Cardiac fibroblast (primary cell): ENCODE data around the gene OR13A1.
"Not testable (repeated sequence)": the region's sequence is repeated elsewhere in the genome, so short reads cannot be mapped to it uniquely, and the experiment has no call there.

ENCODE experiments used
- DNase-seq, 2 donors: peaks; one replicate each; pipeline versions ENCODE4 v3.0.0 to v3.0.0-alpha.2; 2010; ENCODE audit warnings: low read depth in 2 of 2
- H3K4me3 ChIP-seq, 2 donors: replicated peaks in 1 of 2; 1 replicate in 1 of 2; 2 replicates in 1 of 2; pipeline ENCODE4 v1.5.1; 2011; ENCODE audit warnings: low read depth in 2 of 2, low read length in 2 of 2, mild to moderate bottlenecking in 2 of 2, moderate library complexity in 1 of 2
- TF ChIP-seq, protein P1 (sequence below): IDR thresholded peaks from one replicate; pipeline ENCODE4 v1.5.1; 2011; ENCODE audit warnings: low read depth, mild to moderate bottlenecking, low read length, inconsistent platforms

Gene OR13A1

GRCh38 chr10:45294681-45295080 lies 20.7 kb downstream of the OR13A1 start:
- TF ChIP-seq, protein P1, sequence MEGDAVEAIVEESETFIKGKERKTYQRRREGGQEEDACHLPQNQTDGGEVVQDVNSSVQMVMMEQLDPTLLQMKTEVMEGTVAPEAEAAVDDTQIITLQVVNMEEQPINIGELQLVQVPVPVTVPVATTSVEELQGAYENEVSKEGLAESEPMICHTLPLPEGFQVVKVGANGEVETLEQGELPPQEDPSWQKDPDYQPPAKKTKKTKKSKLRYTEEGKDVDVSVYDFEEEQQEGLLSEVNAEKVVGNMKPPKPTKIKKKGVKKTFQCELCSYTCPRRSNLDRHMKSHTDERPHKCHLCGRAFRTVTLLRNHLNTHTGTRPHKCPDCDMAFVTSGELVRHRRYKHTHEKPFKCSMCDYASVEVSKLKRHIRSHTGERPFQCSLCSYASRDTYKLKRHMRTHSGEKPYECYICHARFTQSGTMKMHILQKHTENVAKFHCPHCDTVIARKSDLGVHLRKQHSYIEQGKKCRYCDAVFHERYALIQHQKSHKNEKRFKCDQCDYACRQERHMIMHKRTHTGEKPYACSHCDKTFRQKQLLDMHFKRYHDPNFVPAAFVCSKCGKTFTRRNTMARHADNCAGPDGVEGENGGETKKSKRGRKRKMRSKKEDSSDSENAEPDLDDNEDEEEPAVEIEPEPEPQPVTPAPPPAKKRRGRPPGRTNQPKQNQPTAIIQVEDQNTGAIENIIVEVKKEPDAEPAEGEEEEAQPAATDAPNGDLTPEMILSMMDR, result no peak
- no peak overlapping the region for H3K4me3 ChIP-seq
- no peak for DNase-seq

GRCh38 chr10:45286980-45287379 lies 28.4 kb downstream of the OR13A1 start:
- no peak for DNase-seq
- TF ChIP-seq, protein P1, result no peak
- no peak overlapping the region for H3K4me3 ChIP-seq

DNA sequence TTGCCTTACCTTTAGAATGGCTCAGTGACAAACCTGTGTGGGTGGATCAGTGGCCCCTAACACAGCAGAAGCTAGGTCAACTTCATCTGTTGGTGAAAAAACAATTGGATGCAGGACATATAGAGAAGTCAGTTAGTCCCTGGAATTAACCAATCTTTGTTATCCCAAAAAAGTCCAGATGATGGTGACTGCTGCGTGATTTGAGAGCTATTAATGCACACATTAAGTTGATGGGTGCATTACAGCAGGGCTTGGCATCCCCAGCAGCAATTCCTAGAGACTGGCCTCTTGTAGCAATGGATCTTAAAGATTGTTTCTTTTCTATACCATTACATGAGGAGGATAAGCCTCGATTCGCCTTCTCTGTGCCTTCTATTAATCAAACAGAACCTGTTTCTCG lies 33.3 kb downstream of the OR13A1 start:
- H3K4me3 ChIP-seq, result no peak overlapping the region
- TF ChIP-seq, protein P1, result no peak
- DNase-seq, result no peak

DNA sequence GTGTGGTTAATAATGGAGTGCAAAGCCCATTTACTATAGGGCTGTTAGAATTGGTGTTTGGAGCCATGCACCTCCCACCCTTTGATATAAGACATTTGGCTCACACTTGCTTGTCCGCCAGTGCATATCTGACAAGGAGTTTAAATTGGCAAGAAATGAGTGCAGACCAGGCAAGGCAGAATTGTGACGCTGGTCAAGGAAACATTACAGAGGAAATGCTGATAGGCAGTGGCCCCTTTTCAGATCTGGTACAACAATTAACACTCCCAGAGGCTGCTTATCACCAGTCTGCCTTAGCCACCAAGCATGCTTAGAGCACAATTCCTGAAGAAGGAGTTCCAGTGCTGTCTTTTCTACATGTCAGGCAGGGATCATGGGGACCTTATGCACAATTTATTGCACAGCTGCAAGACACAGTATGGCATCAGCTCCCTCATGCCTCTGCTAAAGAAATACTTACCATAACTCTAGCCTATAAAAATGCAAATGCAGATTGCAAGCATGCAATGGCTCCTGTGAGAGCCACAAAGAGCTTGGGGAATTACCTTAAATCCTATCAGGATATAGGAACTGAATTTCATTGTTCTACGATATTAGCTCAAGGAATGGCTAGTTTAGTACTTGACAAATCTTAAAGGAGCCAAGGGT lies 35.2 kb downstream of the OR13A1 start:
- H3K4me3 ChIP-seq, result no peak overlapping the region
- peak in 1 of 2 donors; percentile 4 for DNase-seq
- TF ChIP-seq, protein P1, result no peak

GRCh38 chr10:45279682-45280081 lies 35.7 kb downstream of the OR13A1 start:
- no peak overlapping the region for H3K4me3 ChIP-seq
- TF ChIP-seq, protein P1, result no peak
- no peak for DNase-seq

DNA sequence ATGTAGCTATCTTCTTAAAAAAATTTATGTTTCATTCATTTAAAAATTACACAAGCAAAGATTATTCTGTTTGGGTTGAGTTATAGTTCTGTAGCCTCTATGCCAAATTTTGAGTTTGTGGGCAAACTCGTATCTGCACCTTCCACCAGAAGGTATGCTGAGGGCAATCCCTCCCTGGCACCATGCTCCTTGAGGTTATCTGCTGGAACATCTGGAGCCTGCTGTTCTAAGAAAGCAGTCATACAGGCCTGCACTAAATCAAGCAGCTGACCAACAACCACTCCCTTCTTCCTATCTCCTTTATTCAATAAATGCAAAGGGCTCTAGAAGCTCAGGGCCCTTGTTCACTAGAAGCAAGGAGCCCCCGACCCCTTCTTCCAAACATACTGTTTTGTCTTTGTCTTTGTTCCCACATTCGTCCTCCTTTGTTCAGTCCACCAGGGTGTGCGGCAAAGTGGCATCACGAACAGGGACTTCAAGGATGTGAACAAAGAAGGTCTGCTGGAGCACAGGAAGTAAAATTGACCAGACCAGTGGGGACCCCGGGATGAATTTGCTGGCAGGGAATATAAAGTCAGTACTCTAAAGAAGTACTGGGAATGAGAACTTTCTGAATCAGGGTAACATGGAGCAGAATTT lies 36.4 kb downstream of the OR13A1 start:
- no peak for DNase-seq
- no peak overlapping the region for H3K4me3 ChIP-seq
- TF ChIP-seq, protein P1, result no peak

DNA sequence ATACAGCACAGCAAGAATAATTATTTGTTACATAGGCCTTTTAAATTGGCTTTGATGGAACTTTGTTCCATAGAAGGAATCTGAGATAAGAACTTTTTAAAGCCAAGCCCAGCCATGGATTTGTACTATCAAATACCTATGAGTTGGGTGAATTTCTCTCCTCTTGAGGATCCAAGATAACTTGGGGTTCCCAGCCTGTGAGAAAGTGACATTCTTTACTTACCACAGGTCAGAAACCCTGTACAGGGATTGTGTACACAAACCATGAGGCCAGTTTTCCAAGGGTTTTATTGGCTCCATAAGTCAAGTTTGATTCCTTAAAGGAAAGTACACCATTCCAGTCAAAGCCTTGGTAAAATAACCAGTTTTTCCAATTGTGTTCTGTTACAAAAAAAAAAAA lies 39.3 kb downstream of the OR13A1 start:
- not testable (repeated sequence) for DNase-seq, H3K4me3 ChIP-seq
